WERI-Rb-1 (cell line): ENCODE results near the gene HAPSTR1.
"Not testable (repeated sequence)": the region's sequence is repeated elsewhere in the genome, so short reads cannot be mapped to it uniquely, and the experiment has no call there.

Experiments used
- DNase-seq: peaks from one replicate; pipeline ENCODE4 v3.0.0-alpha.2; 2020
- H3K27ac ChIP-seq: fragments of 250-450 bp; sonication (Bioruptor Pico); 2 replicates; pipeline ENCODE4 v1.5.1; 2020; ENCODE audit warnings: mild to moderate bottlenecking, moderate library complexity
- H3K27me3 ChIP-seq: fragments of 250-450 bp; sonication (Bioruptor Pico); 2 replicates; pipeline ENCODE4 v1.5.1; 2021; ENCODE audit warnings: mild to moderate bottlenecking, low read depth, moderate library complexity; ENCODE audit not compliant: insufficient read depth, severe bottlenecking
- H3K36me3 ChIP-seq: fragments of 250-450 bp; sonication (Bioruptor Pico); 2 replicates; pipeline ENCODE4 v1.5.1; 2020; ENCODE audit warnings: mild to moderate bottlenecking, moderate library complexity
- H3K4me3 ChIP-seq: 2 replicates; pipeline ENCODE4 v1.5.1; 2011; ENCODE audit warnings: low read depth, mild to moderate bottlenecking, control low read depth, low read length
- H3K9me3 ChIP-seq: fragments of 250-450 bp; sonication (Bioruptor Pico); 2 replicates; pipeline ENCODE4 v1.5.1; 2021; ENCODE audit warnings: mild to moderate bottlenecking, moderate library complexity; ENCODE audit not compliant: severe bottlenecking
- CTCF ChIP-seq: IDR thresholded peaks from 2 replicates; pipeline ENCODE4 v1.5.1; 2011; ENCODE audit warnings: low read depth, mild to moderate bottlenecking, control low read depth, inconsistent platforms, low read length

Gene HAPSTR1

GRCh38 chr16:9090960-9091866 is at the start of gene HAPSTR1:
Gene HAPSTR1, plus strand, starts transcription at chr16:9091644. Its CDS starts 401 bp downstream, at chr16:9092045.
- no peaks in the 10 kb centered on the region for H3K9me3 ChIP-seq
- H3K27ac ChIP-seq: peak within 1 kb of the TSS; percentile 96
- peaks cover 38% of the 10 kb centered on the region for H3K36me3 ChIP-seq
- no peaks in the 10 kb centered on the region for H3K27me3 ChIP-seq
- peak; percentile 99 for DNase-seq
- H3K4me3 ChIP-seq: peak within 1 kb of the TSS; percentile 83
- TF ChIP-seq CTCF: no peak

GRCh38 chr16:9042533-9042932 is 48.9 kb upstream of the HAPSTR1 start:
- Histone ChIP-seq H3K36me3 (no peaks in the 10 kb centered on the region), H3K9me3 (no peaks in the 10 kb centered on the region), H3K27ac (no peak overlapping the region), H3K27me3 (no peaks in the 10 kb centered on the region), H3K4me3 (no peak overlapping the region)
- DNase-seq: no peak
- no peak for TF ChIP-seq CTCF

- H3K4me3 ChIP-seq: no peak overlapping the region
- H3K27ac ChIP-seq: no peak overlapping the region
- no peak for DNase-seq
- H3K27me3 ChIP-seq: no peaks in the 10 kb centered on the region
- no peaks in the 10 kb centered on the region for H3K9me3 ChIP-seq
- no peak for TF ChIP-seq CTCF
- H3K36me3 ChIP-seq: no peaks in the 10 kb centered on the region
Observed at GRCh38 chr16:9042964-9043680, 48.3 kb upstream of the HAPSTR1 start.

GRCh38 chr16:9045562-9045961 is 45.9 kb upstream of the HAPSTR1 start:
- not testable (repeated sequence) for H3K9me3 ChIP-seq, DNase-seq, H3K36me3 ChIP-seq, H3K4me3 ChIP-seq, H3K27ac ChIP-seq, H3K27me3 ChIP-seq

GRCh38 chr16:9046667-9047055 is 44.8 kb upstream of the HAPSTR1 start:
- Histone ChIP-seq H3K27me3 (no peaks in the 10 kb centered on the region), H3K4me3 (no peak overlapping the region), H3K27ac (no peak overlapping the region), H3K9me3 (no peaks in the 10 kb centered on the region), H3K36me3 (no peaks in the 10 kb centered on the region)
- TF ChIP-seq CTCF: no peak
- no peak for DNase-seq

GRCh38 chr16:9047689-9048301 is 43.6 kb upstream of the HAPSTR1 start:
- DNase-seq: peak; percentile 26
- Histone ChIP-seq H3K36me3 (no peaks in the 10 kb centered on the region), H3K27me3 (no peaks in the 10 kb centered on the region), H3K4me3 (no peak overlapping the region), H3K27ac (no peak overlapping the region), H3K9me3 (no peaks in the 10 kb centered on the region)
- TF ChIP-seq CTCF: no peak
